ENCODE measurements around the gene BRWD1.

- no peak for TF ChIP-seq RARB (CRISPR knock-in tag; IDR thresholded peaks at IDR 0.05)
- TF ChIP-seq SNAI2 (CRISPR knock-in tag; IDR thresholded peaks at IDR 0.05): no peak
- TF ChIP-seq BACH2 (CRISPR knock-in tag; IDR thresholded peaks at IDR 0.05; ENCODE audit: borderline replicate concordance): no peak
- TF ChIP-seq ESRRG (CRISPR knock-in tag; IDR thresholded peaks at IDR 0.05): no peak
- no peak for TF ChIP-seq ZNF8 (CRISPR knock-in tag; IDR thresholded peaks at IDR 0.05)
- no peak for TF ChIP-seq ZC3H10 (CRISPR knock-in tag; IDR thresholded peaks at IDR 0.05)
- no peak for TF ChIP-seq ZFP3 (CRISPR knock-in tag; IDR thresholded peaks at IDR 0.05)
- TF ChIP-seq PATZ1 (CRISPR knock-in tag; IDR thresholded peaks at IDR 0.05; ENCODE audit: borderline replicate concordance): no peak
- no peak for TF ChIP-seq GLIS3 (CRISPR knock-in tag; IDR thresholded peaks at IDR 0.05)
- TF ChIP-seq TSHZ2 (CRISPR knock-in tag; IDR thresholded peaks at IDR 0.05): no peak
- no peak for TF ChIP-seq ZFP30 (CRISPR knock-in tag; IDR thresholded peaks at IDR 0.05)
- TF ChIP-seq ARNTL (CRISPR knock-in tag; IDR thresholded peaks at IDR 0.05; ENCODE audit: borderline replicate concordance, low read depth): no peak
Observed at GRCh38 chr21:39137248-39138178, 175.9 kb downstream of the BRWD1 start.

Data from SK-N-SH treated with all-trans-retinoic acid at 6 μM for 48 hours (cell line).